Hepatocyte (in vitro differentiated cells): ENCODE measurements around the gene RSPO1.

Experiments used
- CTCF ChIP-seq: fragments of 200-600 bp; sonication (generic); IDR thresholded peaks from 2 replicates; pipeline ENCODE4 v1.5.1; 2016; ENCODE audit warnings: antibody characterized with exemption, mild to moderate bottlenecking; ENCODE audit not compliant: poor library complexity
- EZH2 ChIP-seq: fragments of 200-600 bp; sonication (generic); IDR thresholded peaks from 2 replicates; pipeline ENCODE4 v1.6.1; 2016; ENCODE audit warnings: antibody characterized with exemption, mild to moderate bottlenecking, borderline replicate concordance
- EZH2phosphoT487 ChIP-seq: fragments of 200-600 bp; sonication (generic); IDR thresholded peaks from one replicate; pipeline ENCODE4 v1.6.1; 2018; ENCODE audit warnings: antibody characterized with exemption, mild to moderate bottlenecking, low read depth, moderate library complexity; ENCODE audit not compliant: unreplicated experiment, severe bottlenecking

GRCh38 chr1:37647281-37647680, 12.6 kb upstream of the RSPO1 start:
- no peak for TF ChIP-seq CTCF
- no peak for TF ChIP-seq EZH2
- no peak for TF ChIP-seq EZH2phosphoT487
